LNCaP clone FGC (cell line): ENCODE results near the gene MYO9B.

ENCODE experiments used
- DNase-seq: peaks from one replicate; pipeline ENCODE4 v3.0.0-alpha.2; 2011; ENCODE audit warnings: low read depth
- H3K4me3 ChIP-seq: 2 replicates; pipeline ENCODE4 v1.5.1; 2011; ENCODE audit warnings: mild to moderate bottlenecking, low read depth, low read length, control low read depth
- TF ChIP-seq, protein P1 (sequence below): IDR thresholded peaks from 2 replicates; pipeline ENCODE4 v1.5.1; 2012; ENCODE audit warnings: mild to moderate bottlenecking; ENCODE audit not compliant: control insufficient read depth, insufficient read depth; ENCODE audit errors: extremely low read depth

The MYO9B gene

DNA sequence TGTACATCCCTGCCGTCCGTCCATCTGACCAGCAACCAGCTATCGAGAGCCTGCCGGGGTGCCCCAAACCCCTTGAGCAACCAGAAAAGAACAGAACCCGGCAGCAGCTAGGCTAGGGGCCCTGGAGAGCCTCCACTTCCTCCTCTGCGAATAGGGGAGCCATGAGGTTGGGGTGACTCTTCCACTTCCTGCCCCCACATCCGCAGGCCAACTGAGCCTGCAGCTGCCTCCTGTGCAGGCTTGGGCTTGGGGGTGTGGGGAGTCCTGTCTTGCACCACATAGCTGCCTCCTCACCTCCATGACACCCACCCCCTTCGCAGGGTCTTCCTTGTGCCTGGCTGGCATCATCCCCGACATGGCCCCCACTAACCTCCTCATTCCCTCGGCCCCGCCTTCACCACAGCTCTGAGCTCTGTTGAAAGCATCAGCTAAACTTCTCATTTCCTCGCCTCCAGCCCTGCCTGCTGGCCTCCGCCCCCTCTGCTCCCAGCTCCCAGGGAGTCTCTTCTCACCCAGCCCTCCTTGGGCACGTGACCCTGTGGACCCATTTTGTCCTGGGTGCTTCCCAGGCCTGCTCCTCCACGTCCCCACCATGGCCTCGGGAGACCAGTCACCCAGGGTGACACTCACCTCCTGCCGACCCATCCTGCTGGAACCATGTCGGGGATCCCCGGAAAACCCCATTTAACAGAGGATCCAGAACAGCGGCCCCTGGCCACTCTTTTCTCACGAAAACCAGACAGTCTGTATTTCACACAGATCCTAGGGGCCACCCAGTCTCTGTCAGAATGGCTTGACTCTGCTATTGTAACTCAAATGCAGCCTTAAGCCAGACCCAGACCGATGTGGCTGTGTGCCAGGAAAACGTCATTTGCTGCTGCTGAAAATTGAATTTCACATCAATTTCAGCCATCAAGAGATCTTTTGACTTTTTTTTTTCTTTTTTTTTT is 50.4 kb downstream of the MYO9B start:
- H3K4me3 ChIP-seq = no peak overlapping the region
- no peak for DNase-seq
- TF ChIP-seq, protein P1, sequence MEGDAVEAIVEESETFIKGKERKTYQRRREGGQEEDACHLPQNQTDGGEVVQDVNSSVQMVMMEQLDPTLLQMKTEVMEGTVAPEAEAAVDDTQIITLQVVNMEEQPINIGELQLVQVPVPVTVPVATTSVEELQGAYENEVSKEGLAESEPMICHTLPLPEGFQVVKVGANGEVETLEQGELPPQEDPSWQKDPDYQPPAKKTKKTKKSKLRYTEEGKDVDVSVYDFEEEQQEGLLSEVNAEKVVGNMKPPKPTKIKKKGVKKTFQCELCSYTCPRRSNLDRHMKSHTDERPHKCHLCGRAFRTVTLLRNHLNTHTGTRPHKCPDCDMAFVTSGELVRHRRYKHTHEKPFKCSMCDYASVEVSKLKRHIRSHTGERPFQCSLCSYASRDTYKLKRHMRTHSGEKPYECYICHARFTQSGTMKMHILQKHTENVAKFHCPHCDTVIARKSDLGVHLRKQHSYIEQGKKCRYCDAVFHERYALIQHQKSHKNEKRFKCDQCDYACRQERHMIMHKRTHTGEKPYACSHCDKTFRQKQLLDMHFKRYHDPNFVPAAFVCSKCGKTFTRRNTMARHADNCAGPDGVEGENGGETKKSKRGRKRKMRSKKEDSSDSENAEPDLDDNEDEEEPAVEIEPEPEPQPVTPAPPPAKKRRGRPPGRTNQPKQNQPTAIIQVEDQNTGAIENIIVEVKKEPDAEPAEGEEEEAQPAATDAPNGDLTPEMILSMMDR = no peak

DNA sequence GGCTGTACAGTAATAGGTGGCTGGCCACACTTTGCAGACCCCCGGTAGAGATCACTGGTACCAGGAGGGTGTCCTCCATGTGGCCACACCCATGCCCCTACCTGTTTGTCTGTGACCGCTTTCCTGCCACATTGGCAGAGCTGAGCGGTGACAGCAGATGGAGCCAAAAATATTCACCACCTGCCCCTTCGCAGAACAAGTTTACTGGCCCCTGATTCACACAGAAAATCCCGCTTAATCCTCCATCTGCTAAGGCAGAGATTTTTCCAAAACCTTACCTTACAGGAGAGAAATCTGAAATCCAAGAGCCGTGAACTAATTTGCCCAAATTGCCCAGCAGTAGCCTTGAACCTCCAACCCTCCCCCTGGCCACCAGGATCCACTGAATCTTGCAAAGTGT is 52.1 kb downstream of the MYO9B start:
- no peak for DNase-seq
- TF ChIP-seq, protein P1 = no peak
- no peak overlapping the region for H3K4me3 ChIP-seq

GRCh38 chr19:17128403-17128802 is 52.8 kb downstream of the MYO9B start:
- no peak for DNase-seq
- TF ChIP-seq, protein P1 = no peak
- H3K4me3 ChIP-seq = no peak overlapping the region

- TF ChIP-seq, protein P1 = no peak
- DNase-seq = no peak
- no peak overlapping the region for H3K4me3 ChIP-seq
Observed at GRCh38 chr19:17128820-17129219, 53.2 kb downstream of the MYO9B start.

GRCh38 chr19:17129377-17129776 is 53.8 kb downstream of the MYO9B start:
- TF ChIP-seq, protein P1 = no peak
- no peak overlapping the region for H3K4me3 ChIP-seq
- DNase-seq = no peak

DNA sequence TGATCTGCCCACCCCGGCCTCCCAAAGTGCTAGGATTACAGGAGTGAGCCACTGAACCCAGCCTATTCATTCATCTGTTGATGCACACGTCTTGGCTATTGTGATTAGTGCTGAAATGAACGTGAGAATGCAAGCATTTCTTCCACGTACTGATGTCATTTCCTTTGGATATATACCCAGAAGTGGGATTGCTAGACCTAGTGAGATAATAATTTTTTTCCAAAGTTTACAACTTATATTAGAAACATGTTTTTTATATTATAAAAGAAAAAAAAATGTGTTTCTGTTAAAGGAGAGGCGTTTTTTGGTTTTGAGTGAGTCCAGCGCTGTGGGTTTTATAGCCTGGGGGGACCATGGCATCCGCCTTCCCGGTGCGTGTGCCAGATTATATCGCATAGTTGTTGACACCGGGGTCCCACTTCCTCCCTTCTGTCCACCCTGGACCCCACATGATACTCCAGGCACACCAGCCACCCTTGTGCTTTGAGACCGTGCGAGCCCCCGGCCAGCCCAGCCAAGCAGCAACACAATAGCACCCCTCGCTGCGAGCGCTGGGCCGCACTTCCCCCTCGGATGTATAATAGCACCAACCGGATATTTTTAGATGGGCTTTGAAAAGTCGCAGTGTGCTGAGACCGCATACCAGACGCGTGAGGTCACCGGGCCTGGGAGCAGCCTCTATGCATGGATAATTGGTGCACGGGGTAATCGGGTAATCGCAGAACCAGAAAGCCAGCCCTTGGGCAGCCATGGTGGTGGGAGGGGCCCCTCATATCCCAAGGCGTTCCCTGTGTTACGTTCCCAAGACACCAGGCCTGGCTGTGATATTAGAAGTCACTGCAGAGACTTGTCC is 59.6 kb downstream of the MYO9B start:
- TF ChIP-seq, protein P1 = no peak
- H3K4me3 ChIP-seq = no peak overlapping the region
- no peak for DNase-seq
